PC-3 (cell line): Measurements from ENCODE around the gene IFI27L1. TPM values are rescaled to one million over a fixed set of nuclear protein-coding genes. Genes with fewer than 3 reads are reported as not detected.

Experiments used
- ATAC-seq: fragments of 200-7000 bp; cut with Tn5 transposase; 2 replicates; pipeline ENCODE4 v1.9.1; 2020; ENCODE audit warnings: mild to moderate bottlenecking, moderate library complexity
- BruUV-seq: library from RNA; stranded (reverse); fragments of 400-500 nt; replicated peaks from 2 replicates; lab custom pipeline; 2021; lab: Mats Ljungman, UMichigan
- CTCF ChIA-PET: fragments of 300-600 bp; sonication (Branson Sonifier 250); formaldehyde crosslinking; loops from one replicate; lab custom pipeline; 2022; ENCODE audit warnings: antibody characterized with exemption; lab: Charles Lee
- POLR2A ChIA-PET: fragments of 300-600 bp; sonication (Branson Sonifier 250); formaldehyde crosslinking; loops from one replicate; lab custom pipeline; 2022; ENCODE audit warnings: antibody characterized with exemption; ENCODE audit not compliant: unreplicated experiment; lab: Charles Lee
- DNase-seq: peaks from one replicate; pipeline ENCODE4 v3.0.0-alpha.2; 2015
- H2AFZ ChIP-seq: fragments of 300-600 bp; sonication (generic); 2 replicates; pipeline ENCODE4 v1.6.0; 2016; ENCODE audit warnings: antibody characterized with exemption, low read length
- H3F3A ChIP-seq: fragments of 300-600 bp; sonication (generic); one replicate; pipeline ENCODE4 v1.6.0; 2017; ENCODE audit warnings: antibody characterized with exemption, low read length, control low read depth, mild to moderate bottlenecking; ENCODE audit not compliant: unreplicated experiment
- H3K27ac ChIP-seq: fragments of 300-600 bp; sonication (generic); 2 replicates; pipeline ENCODE4 v1.5.1; 2016; ENCODE audit warnings: mild to moderate bottlenecking, low read length
- H3K27me3 ChIP-seq: fragments of 300-600 bp; sonication (generic); 2 replicates; pipeline ENCODE4 v1.6.1; 2016; ENCODE audit warnings: low read length, mixed read lengths
- H3K36me3 ChIP-seq: fragments of 300-600 bp; sonication (generic); 2 replicates; pipeline ENCODE4 v1.6.1; 2016; ENCODE audit warnings: low read depth, mixed run types, low read length, mixed read lengths
- H3K4me1 ChIP-seq: fragments of 300-600 bp; sonication (generic); 2 replicates; pipeline ENCODE4 v1.5.1; 2016; ENCODE audit warnings: low read length; ENCODE audit not compliant: insufficient read depth
- H3K4me2 ChIP-seq: fragments of 300-600 bp; sonication (generic); 2 replicates; pipeline ENCODE4 v1.6.0; 2016; ENCODE audit warnings: low read length
- H3K4me3 ChIP-seq: fragments of 300-600 bp; sonication (generic); 2 replicates; pipeline ENCODE4 v1.5.1; 2016; ENCODE audit warnings: mild to moderate bottlenecking, low read length, mixed read lengths
- H3K79me2 ChIP-seq: fragments of 300-600 bp; sonication (generic); 2 replicates; pipeline ENCODE4 v1.6.1; 2017; ENCODE audit warnings: low read length, mixed read lengths
- H3K9ac ChIP-seq: fragments of 300-600 bp; sonication (generic); 2 replicates; pipeline ENCODE4 v1.6.0; 2016; ENCODE audit warnings: mild to moderate bottlenecking, low read length
- H3K9me2 ChIP-seq: fragments of 300-600 bp; sonication (generic); replicated peaks from 2 replicates; pipeline ENCODE4 v1.6.1; 2016; ENCODE audit warnings: mixed run types, low read length, mixed read lengths
- H3K9me3 ChIP-seq: fragments of 300-600 bp; sonication (generic); 2 replicates; pipeline ENCODE4 v1.6.1; 2016; ENCODE audit warnings: low read length, mixed read lengths
- H4K20me1 ChIP-seq: fragments of 300-600 bp; sonication (generic); 2 replicates; pipeline ENCODE4 v1.6.1; 2016; ENCODE audit warnings: low read length, mixed read lengths
- EZH2 ChIP-seq: fragments of 300-600 bp; sonication (generic); IDR thresholded peaks from one replicate; pipeline ENCODE4 v1.6.1; 2017; ENCODE audit warnings: antibody characterized with exemption, mild to moderate bottlenecking, low read length; ENCODE audit not compliant: unreplicated experiment
- EZH2phosphoT487 ChIP-seq: fragments of 300-600 bp; sonication (generic); IDR thresholded peaks from 2 replicates; pipeline ENCODE4 v1.6.1; 2018; ENCODE audit warnings: mild to moderate bottlenecking, antibody characterized with exemption, low read length, borderline replicate concordance
- intact Hi-C: fragments of 100-400 bp; cut with micrococcal nuclease; formaldehyde crosslinking; loops from 2 replicates; pipeline ENCODE4 v1.9.0; 2023
- total RNA-seq: library from RNA; depleted of rRNA; stranded (reverse); fragments of >200 nt; gene quantifications from 2 replicates; pipeline ENCODE4 v1.2.3, GENCODE V29; 2014
- TF ChIP-seq, protein P1 (sequence below): fragments of 300-600 bp; sonication (generic); conservative IDR thresholded peaks from 2 replicates; pipeline ENCODE4 v1.5.1; 2017; ENCODE audit warnings: antibody characterized with exemption, low read depth, mild to moderate bottlenecking, low read length

IFI27L1 gene
- total RNA-seq, 1 experiment from 2014 or later: 16.9 TPM

DNA sequence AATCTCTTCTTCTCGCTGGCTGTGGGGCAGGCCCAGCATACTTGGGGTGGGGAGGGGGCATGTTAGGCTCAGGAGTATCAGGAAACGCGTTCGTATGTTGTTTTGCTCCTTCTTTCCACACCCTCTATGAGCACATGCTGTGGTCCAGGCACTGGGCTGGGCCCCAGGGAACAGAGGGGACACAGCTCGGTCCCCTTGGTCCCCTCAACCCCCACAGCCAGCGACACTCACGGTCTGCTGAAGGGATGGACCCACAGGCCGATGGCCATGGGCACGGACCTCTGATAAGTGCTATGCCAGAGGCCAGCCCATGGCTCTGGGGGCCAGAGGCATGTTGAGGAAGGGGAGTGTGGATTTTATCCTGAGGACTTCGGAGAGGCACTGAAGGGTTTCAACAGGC, 35.6 kb downstream of the IFI27L1 start:
- Histone ChIP-seq H3F3A (no peaks in the 10 kb centered on the region), H3K9me2 (no peaks in the 10 kb centered on the region), H3K27ac (no peak overlapping the region), H3K27me3 (peaks cover 7% of the 10 kb centered on the region), H3K4me2 (no peak overlapping the region), H3K36me3 (no peaks in the 10 kb centered on the region), H3K9ac (no peak overlapping the region), H3K4me3 (no peak overlapping the region), H2AFZ (no peak overlapping the region), H4K20me1 (no peaks in the 10 kb centered on the region), H3K4me1 (no peaks in the 10 kb centered on the region), H3K9me3 (no peaks in the 10 kb centered on the region), H3K79me2 (no peaks in the 10 kb centered on the region)
- TF ChIP-seq EZH2phosphoT487 (no peak), EZH2 (no peak)
- TF ChIP-seq, protein P1, sequence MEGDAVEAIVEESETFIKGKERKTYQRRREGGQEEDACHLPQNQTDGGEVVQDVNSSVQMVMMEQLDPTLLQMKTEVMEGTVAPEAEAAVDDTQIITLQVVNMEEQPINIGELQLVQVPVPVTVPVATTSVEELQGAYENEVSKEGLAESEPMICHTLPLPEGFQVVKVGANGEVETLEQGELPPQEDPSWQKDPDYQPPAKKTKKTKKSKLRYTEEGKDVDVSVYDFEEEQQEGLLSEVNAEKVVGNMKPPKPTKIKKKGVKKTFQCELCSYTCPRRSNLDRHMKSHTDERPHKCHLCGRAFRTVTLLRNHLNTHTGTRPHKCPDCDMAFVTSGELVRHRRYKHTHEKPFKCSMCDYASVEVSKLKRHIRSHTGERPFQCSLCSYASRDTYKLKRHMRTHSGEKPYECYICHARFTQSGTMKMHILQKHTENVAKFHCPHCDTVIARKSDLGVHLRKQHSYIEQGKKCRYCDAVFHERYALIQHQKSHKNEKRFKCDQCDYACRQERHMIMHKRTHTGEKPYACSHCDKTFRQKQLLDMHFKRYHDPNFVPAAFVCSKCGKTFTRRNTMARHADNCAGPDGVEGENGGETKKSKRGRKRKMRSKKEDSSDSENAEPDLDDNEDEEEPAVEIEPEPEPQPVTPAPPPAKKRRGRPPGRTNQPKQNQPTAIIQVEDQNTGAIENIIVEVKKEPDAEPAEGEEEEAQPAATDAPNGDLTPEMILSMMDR: no peak
- CTCF ChIA-PET: no interaction called here
- POLR2A ChIA-PET: no interaction called here
- intact Hi-C loops: no loop called here
- no peak for DNase-seq
- no peak for ATAC-seq
- BruUV-seq: no TSS peak

- ChIA-PET POLR2A (no interaction called here), CTCF (no interaction called here)
- Histone ChIP-seq H3K36me3 (no peaks in the 10 kb centered on the region), H3K4me1 (no peaks in the 10 kb centered on the region), H3K27me3 (peaks cover 7% of the 10 kb centered on the region), H2AFZ (no peak overlapping the region), H3K79me2 (no peaks in the 10 kb centered on the region), H3K9ac (no peak overlapping the region), H3K4me3 (no peak overlapping the region), H3K9me2 (no peaks in the 10 kb centered on the region), H3K27ac (no peak overlapping the region), H3K4me2 (no peak overlapping the region), H4K20me1 (no peaks in the 10 kb centered on the region), H3K9me3 (no peaks in the 10 kb centered on the region), H3F3A (no peaks in the 10 kb centered on the region)
- DNase-seq (no peak), ATAC-seq (no peak)
- no TSS peak for BruUV-seq
- intact Hi-C loops: no loop called here
- TF ChIP-seq EZH2phosphoT487: no peak
- TF ChIP-seq, protein P1: no peak
- no peak for TF ChIP-seq EZH2
These were observed 36.7 kb downstream of the IFI27L1 start for GRCh38 chr14:94117856-94118255.

DNA sequence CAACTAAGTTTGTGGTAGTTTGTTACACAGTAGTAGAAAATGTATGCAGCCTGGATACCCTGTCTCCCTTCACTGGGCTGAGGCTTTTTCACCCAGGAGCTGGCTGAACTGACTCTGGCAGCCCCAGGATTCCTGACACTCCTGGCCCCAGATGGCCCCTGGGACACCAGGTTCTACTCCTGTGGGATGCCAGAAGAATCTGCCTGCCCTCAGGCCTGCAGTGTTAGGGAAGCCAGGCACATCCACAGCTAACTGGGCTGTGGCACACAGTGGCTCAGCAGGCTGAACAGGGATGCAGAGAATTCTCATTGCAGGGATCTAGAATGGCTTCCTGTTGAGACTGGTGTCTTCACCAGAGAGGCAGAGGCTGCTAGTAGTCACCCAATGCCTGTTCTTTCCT, 38.0 kb downstream of the IFI27L1 start:
- H3K27ac ChIP-seq: no peak overlapping the region
- intact Hi-C loops: no loop called here
- no peak overlapping the region for H2AFZ ChIP-seq
- TF ChIP-seq EZH2 (no peak), EZH2phosphoT487 (no peak)
- TF ChIP-seq, protein P1: no peak
- no TSS peak for BruUV-seq
- no peak overlapping the region for H3K4me3 ChIP-seq
- H3F3A ChIP-seq: no peaks in the 10 kb centered on the region
- H3K4me2 ChIP-seq: no peak overlapping the region
- CTCF ChIA-PET: no interaction called here
- H3K79me2 ChIP-seq: no peaks in the 10 kb centered on the region
- H3K4me1 ChIP-seq: no peaks in the 10 kb centered on the region
- H3K36me3 ChIP-seq: no peaks in the 10 kb centered on the region
- no peaks in the 10 kb centered on the region for H3K9me3 ChIP-seq
- H3K27me3 ChIP-seq: peaks cover 7% of the 10 kb centered on the region
- H3K9ac ChIP-seq: no peak overlapping the region
- ATAC-seq (no peak), DNase-seq (no peak)
- H4K20me1 ChIP-seq: no peaks in the 10 kb centered on the region
- POLR2A ChIA-PET: no interaction called here
- H3K9me2 ChIP-seq: no peaks in the 10 kb centered on the region
